Measurements from ENCODE around the gene TLCD3B. TPM values are rescaled to one million over a fixed set of nuclear protein-coding genes. Genes with fewer than 3 reads are reported as not detected.

TLCD3B gene
- total and polyA plus RNA-seq, 4 donors = 0.05 to 0.65 TPM; not detected in 2

DNA sequence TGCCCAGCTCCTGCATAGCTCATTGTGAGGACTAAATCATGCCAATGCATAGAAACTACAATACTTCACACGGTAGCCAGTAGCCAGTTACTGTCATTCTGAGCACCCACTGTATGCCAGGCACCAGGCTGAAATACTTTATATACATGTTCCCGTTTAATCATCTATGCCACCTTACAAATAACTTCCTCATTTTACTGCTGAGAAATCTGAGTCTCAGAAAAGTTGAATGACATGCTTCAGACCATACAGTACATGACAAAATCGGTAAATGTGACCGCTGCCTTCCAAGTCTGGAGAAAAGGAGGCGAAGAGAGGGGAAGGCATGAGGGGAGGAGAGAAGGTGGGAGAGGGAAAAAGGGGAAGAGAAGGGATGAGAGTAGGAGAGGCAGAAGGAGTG lies 9.2 kb upstream of the TLCD3B start:
- TF ChIP-seq HNF4A (conservative IDR thresholded peaks at IDR 0.05) = no peak
- TF ChIP-seq, protein P1, sequence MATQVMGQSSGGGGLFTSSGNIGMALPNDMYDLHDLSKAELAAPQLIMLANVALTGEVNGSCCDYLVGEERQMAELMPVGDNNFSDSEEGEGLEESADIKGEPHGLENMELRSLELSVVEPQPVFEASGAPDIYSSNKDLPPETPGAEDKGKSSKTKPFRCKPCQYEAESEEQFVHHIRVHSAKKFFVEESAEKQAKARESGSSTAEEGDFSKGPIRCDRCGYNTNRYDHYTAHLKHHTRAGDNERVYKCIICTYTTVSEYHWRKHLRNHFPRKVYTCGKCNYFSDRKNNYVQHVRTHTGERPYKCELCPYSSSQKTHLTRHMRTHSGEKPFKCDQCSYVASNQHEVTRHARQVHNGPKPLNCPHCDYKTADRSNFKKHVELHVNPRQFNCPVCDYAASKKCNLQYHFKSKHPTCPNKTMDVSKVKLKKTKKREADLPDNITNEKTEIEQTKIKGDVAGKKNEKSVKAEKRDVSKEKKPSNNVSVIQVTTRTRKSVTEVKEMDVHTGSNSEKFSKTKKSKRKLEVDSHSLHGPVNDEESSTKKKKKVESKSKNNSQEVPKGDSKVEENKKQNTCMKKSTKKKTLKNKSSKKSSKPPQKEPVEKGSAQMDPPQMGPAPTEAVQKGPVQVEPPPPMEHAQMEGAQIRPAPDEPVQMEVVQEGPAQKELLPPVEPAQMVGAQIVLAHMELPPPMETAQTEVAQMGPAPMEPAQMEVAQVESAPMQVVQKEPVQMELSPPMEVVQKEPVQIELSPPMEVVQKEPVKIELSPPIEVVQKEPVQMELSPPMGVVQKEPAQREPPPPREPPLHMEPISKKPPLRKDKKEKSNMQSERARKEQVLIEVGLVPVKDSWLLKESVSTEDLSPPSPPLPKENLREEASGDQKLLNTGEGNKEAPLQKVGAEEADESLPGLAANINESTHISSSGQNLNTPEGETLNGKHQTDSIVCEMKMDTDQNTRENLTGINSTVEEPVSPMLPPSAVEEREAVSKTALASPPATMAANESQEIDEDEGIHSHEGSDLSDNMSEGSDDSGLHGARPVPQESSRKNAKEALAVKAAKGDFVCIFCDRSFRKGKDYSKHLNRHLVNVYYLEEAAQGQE (IDR thresholded peaks at IDR 0.05) = no peak
- TF ChIP-seq TAF1 (conservative IDR thresholded peaks at IDR 0.05) = no peak
- no peak for TF ChIP-seq NR2F2 (IDR thresholded peaks at IDR 0.05)
- TF ChIP-seq JUND (IDR thresholded peaks at IDR 0.05) = no peak
- TF ChIP-seq EGR1 (IDR thresholded peaks at IDR 0.05; ENCODE audit: low read depth in 2 of 2) = no peak
- no peak for TF ChIP-seq YY1 (IDR thresholded peaks at IDR 0.05)
- no peak for TF ChIP-seq ZBTB33 (IDR thresholded peaks at IDR 0.05)
- TF ChIP-seq HNF4G (IDR thresholded peaks at IDR 0.05) = no peak
- no peak for TF ChIP-seq GABPA (IDR thresholded peaks at IDR 0.05 in 1 of 2, conservative IDR thresholded peaks at IDR 0.05 in 1 of 2)
- no peak for TF ChIP-seq SP1 (IDR thresholded peaks at IDR 0.05)
- TF ChIP-seq FOXA1 (IDR thresholded peaks at IDR 0.05) = no peak
- TF ChIP-seq FOXA2 (IDR thresholded peaks at IDR 0.05) = no peak
- no peak for TF ChIP-seq RAD21 (IDR thresholded peaks at IDR 0.05)
- TF ChIP-seq, protein P2, sequence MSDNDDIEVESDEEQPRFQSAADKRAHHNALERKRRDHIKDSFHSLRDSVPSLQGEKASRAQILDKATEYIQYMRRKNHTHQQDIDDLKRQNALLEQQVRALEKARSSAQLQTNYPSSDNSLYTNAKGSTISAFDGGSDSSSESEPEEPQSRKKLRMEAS (IDR thresholded peaks at IDR 0.05) = no peak
- TF ChIP-seq ATF3 (IDR thresholded peaks at IDR 0.05) = no peak
- no peak for TF ChIP-seq RXRA (IDR thresholded peaks at IDR 0.05)
- H3K9ac ChIP-seq (ENCODE audit: low read depth in 1 of 2, low read length in 2 of 2) = no peak overlapping the region
- no peak overlapping the region for H3K4me3 ChIP-seq (ENCODE audit: low read depth in 1 of 3, low read length in 3 of 3)
- 67% methylated on average over 5 of the region's 5 CpGs for WGBS
- H3K27me3 ChIP-seq (ENCODE audit: control insufficient read depth in 4 of 4, insufficient read depth in 4 of 4, low read length in 3 of 4) = no peaks in the 10 kb centered on the region
- H3K36me3 ChIP-seq (ENCODE audit: control insufficient read depth in 4 of 4, insufficient read depth in 3 of 4, low read depth in 1 of 4, low read length in 3 of 4) = no peaks in the 10 kb centered on the region
- no peak for DNase-seq (ENCODE audit: low spot score)
- no peaks in the 10 kb centered on the region for H3K4me1 ChIP-seq (ENCODE audit: control insufficient read depth in 4 of 4, insufficient read depth in 4 of 4, low read length in 3 of 4)
- H3K27ac ChIP-seq (ENCODE audit: low read depth in 1 of 2, low read length in 2 of 2) = no peak overlapping the region
- H3K9me3 ChIP-seq (ENCODE audit: control insufficient read depth in 4 of 4, low read length in 3 of 4) = no peaks in the 10 kb centered on the region

DNA sequence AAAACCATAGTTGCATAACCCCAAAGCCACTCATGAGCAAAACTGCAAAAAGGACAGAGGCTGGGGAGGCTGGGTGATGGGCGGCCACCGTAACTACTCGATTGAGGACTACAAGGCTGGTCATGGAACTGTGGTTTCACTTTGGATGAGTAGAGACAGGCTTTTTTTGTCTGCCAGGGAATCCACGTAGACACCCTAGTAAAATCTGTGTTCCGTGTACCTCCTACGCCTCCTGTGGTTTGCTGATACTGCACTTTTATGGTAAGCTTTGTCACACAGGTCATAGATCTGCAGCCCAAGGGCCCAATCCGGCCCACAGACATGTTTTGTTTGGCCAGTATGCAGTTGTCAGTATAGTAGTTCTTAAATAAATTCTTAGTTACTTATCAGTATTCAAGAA lies 2.2 kb upstream of the TLCD3B start:
- DNase-seq (ENCODE audit: low spot score) = no peak

More for the DNA sequence above, 2.2 kb upstream of the TLCD3B start:
- Histone ChIP-seq H3K9me3 (ENCODE audit: control insufficient read depth in 4 of 4, low read length in 3 of 4) (no peaks in the 10 kb centered on the region), H3K9ac (ENCODE audit: low read depth in 1 of 2, low read length in 2 of 2) (no peak overlapping the region), H3K27ac (ENCODE audit: low read depth in 1 of 2, low read length in 2 of 2) (no peak overlapping the region), H3K4me1 (ENCODE audit: control insufficient read depth in 4 of 4, insufficient read depth in 4 of 4, low read length in 3 of 4) (no peaks in the 10 kb centered on the region), H3K27me3 (ENCODE audit: control insufficient read depth in 4 of 4, insufficient read depth in 4 of 4, low read length in 3 of 4) (peaks cover 0 to 3% (median under 1%) of the 10 kb centered on the region in 4 donors), H3K36me3 (ENCODE audit: control insufficient read depth in 4 of 4, insufficient read depth in 3 of 4, low read depth in 1 of 4, low read length in 3 of 4) (no peaks in the 10 kb centered on the region), H3K4me3 (ENCODE audit: low read depth in 1 of 3, low read length in 3 of 3) (no peak overlapping the region)
- 64% methylated on average over 7 of the region's 7 CpGs for WGBS
- TF ChIP-seq SP1 (IDR thresholded peaks at IDR 0.05) = no peak
